ENCODE results near the gene CTSC.
"Not testable (repeated sequence)": the region's sequence is repeated elsewhere in the genome, so short reads cannot be mapped to it uniquely, and the experiment has no call there.

The CTSC gene

DNA sequence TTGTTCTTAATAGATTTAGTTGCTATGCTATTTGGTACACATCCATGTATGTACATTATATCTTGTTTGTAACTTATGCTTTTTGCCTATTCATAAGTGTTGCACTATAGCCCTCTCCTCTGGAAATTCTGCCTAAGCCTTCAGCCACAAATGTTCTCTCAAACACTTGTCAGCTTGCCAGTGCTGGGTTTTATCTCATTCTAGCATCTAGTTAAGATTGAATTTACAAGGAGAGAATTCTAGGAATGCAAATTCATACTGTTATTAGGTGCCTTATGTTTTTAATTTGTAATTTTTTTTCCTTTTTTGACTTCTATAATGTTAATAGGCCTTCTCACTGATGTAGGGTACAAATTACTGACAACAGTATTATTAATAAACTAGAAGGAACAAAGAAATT lies 14.6 kb upstream of the CTSC start:
- no peak for DNase-seq (ENCODE audit: low read depth in 2 of 2)

DNA sequence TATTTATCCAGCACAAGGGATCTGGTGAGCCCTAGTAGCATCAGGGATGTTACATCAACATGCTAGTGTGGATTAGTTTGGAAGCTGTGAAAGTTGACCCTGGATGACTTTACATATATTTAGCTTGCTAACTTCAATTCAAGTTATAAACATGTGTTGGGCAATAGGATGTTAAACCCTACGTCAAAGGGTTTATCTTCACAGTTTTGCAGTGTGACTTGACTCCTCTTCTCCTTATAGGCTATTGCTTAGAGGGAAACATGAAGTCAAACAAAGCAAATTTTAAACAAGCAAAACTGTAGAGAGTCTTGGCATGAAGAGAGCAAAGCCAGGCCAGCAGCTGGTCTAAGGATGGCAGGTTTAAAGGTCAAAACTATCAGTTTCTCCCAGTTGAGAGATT lies 11.3 kb upstream of the CTSC start:
- no peak for DNase-seq (ENCODE audit: low read depth in 2 of 2)

DNA sequence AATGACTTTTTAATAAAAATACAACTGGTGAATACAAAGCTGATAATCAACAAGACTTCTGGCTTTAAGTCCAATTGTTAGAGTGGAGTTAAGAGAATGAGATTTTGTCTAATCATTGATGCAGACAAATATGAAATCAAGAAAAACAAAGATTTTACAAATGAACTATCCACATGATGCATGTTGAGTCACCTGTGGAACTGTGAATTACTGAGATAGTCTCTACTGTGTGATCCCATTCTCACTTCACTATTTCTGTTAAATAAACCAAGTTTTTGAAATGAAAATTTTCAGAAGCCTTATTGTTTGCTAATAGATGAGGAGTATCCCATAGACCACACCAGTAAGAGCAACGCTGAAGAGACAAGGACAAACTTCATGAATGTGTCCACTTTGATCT lies 8.4 kb upstream of the CTSC start:
- DNase-seq (ENCODE audit: low read depth in 2 of 2) = no peak

DNA sequence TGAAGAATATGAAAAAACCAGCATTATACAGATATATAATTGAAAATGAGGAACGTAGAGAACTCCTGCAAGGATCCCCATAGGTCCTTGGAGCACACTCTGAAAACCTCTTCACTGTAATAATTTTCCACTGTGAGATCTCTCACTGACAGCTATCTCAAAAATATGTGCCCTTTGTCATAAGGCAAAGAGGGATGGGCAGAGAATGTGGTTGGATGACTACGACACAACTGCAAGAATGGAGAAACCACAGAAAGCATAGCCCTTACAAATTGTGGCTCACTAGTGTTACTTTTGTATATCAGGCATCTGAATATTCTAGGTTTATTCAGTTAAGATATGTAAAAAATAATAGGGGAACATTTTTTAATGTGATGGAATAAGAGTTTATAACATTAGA lies 7.9 kb upstream of the CTSC start:
- no peak for DNase-seq (ENCODE audit: low read depth in 2 of 2)

DNA sequence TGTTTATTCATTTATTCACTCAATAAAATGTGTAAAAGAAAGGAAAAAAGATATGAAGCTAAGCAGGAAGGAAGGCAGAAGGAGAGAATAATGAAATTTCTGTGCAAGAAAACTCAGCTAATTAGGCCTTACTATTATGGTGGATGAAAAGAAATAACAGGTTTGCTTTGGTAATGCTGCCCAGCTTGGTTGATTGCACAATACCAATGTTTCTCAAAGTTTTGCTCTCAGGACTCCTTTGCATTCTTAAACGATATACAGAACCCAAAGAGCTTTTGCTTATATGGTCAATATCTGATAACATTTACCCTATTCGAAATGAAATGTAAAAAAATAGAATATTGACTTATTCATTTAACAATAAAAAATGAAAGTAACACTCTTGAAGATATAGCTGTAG lies 7.3 kb upstream of the CTSC start:
- no peak for DNase-seq (ENCODE audit: low read depth in 2 of 2)

DNA sequence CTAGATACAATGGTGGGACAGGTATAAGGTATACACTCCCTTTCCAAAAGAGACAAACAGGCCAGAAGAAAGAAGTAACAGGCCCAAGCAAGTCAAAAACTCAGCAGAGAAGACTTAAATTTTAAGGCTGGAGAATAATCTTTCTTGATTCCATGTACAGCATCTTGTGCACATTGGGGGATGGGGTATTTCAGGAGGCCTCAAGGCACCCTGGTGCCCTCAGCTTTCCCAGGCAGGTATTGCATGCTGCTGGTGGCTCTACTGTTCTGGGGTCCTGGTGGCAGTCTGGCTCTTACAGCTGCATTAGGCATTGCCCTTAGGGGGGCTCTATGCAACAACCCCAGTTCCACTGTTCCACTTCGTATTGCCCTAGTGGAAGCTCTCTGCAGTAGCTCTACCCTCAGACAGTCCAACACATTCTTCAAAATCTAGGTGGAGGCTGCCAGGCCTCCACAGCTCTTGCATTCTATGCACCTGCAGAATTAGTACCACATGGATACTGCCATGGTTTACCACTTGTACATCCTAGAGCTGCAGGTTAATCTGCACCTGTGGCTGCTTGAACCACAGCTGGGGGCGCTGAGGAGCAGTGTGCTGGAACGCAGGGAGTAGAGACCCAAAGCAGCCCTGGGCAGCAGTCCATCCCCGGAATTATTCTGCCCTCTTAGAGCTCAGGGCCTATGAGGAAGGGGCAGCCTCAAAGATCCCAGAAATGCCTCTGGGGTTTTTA lies 4.2 kb upstream of the CTSC start:
- DNase-seq (ENCODE audit: low read depth in 2 of 2) = no peak

DNA sequence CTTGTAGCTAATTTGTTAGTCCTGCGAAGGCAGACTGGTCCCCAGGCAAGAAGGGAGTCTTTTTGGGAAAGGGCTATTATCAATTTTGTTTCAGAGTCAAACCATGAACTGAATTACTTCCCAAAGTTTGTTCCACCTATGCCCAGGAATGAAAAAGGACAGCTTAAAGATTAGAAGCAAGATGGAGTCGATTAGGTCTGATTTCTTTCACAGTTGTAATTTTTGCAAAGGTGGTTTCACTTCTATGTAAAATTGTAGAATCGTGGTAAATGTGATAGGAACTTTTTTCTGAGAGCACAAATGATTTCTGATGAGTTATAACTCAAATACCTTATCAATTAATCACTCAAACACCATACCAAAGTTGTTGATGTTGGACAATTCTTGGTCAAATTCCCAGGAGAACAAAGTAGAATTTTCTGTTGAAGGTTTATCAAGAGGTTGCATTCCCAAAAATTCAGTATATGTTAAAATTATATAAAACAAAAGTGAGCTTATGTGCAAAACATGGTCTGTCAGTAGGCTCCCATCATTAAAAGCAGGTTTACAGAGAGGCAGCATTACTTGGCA lies 2.9 kb upstream of the CTSC start:
- no peak for DNase-seq (ENCODE audit: low read depth in 2 of 2)

DNA sequence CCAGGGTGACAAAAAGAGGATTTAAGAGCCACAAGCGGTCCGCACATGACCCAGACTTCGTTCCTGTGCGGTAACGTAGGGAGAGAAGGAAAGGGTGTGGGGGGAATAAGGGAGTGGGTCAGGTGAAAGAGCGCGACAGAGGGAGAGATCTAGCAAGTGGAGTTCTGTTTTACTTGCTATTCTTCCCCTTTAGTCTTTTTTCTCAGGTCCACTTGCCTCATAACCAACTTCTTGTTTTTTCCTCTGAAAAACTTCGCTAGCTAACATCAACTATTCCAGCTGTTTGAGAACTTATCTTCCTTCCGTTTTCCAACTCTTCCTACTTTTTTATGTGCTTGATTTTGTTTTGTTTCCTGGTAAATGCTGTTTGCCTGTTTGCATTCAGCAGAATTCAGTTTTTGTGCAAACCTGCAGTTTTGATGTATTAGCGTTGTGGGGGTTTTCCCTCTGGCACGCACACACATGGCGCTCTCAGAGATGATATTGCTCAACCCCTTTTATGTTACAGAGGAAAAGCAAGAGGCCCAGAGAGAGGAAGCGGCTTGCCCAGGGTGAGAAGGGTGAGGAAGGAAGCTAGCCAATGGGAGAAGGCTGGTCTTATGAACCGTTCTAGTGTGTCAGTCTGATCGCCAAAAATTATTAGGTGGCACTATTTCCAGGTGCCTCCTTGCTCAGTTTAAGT lies 592 bp upstream of the CTSC start:
- DNase-seq (ENCODE audit: low read depth in 2 of 2) = peak; percentile 28 to 34

DNA sequence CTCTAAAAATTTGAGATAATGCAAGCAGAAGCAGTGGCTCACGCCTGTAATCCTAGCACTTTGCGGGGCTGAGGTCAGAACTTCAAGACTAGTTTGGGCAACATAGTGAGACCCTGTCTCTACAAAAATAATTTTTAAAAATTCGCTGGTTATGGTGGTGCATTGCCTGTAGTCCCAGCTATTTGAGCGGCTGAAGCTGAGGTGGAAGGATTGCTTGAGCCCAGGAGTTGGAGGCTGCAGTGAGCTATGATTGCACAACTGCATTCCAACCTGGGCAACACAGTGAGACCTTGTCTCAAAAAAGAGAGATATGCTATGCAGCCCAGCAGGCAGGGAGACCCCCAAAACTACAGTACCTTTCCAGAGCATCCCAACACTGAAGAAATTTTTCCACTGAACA lies 2.3 kb downstream of the CTSC start:
- DNase-seq (ENCODE audit: low read depth in 2 of 2) = no peak

DNA sequence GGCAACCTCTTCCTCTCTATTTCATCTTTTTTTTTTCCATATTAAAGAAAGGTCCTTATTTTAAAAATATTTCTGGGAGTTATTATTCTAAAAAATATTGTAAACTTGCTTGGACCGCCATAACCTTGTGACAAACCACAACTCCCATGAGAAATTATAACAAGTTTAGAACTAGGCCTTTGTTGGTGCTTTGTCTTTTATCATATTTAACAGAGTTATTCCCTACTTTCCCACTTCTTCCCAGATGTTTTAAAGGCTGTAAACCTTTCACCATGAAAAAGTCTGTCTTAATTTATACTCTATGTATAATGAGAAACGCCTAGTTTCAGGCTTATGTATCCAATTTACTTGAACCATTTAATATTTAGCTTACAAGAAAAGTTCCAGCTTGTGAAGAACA lies 3.7 kb downstream of the CTSC start:
- DNase-seq (ENCODE audit: low read depth in 2 of 2) = no peak

DNA sequence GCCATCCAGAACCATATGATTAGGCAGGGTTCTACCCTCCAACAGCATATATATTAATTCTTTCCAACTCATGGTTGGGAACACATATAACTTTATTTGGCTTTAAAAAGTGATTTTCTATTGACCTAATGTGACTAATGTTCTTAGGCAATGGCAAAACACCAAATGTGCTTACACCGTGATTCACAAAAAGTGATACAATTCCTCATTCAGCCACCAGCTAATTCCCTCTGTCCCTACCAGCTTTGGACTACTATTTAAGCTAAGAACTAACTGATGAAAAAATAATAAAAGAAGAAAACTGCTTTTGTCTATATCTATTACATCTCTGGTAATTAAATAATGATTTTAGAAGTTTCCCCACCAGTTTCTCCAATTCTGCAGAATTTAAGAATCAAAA lies 4.7 kb downstream of the CTSC start:
- DNase-seq (ENCODE audit: low read depth in 2 of 2) = no peak

DNA sequence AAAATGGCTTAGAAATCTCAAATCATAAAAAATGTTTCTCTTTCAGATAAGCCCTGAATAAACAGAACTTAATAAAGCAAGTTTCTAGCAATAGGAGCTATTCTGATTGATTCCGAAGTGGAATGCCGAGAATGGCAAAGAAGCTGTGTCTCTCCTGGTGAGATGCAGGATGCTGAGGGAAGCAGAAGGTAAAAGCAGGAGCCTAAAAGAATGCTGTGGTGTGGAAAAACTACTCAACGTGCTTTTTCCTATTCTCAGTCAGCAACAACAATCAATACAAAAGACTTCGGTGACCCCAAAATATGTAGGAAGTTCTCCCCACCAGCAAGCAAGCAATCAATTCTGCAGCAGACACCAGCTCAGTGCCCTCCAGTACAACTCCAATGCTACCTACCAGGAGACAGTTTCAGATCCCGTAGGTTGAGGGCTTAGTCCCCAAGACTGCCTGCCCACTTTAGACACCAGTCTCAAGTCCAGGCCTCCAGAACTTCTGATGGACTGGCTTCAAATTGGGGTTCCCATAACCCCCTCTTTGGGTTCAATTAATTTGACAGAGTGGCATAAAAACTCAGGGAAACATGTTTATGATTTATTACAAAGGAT lies 6.6 kb downstream of the CTSC start:
- no peak for DNase-seq (ENCODE audit: low read depth in 2 of 2)

DNA sequence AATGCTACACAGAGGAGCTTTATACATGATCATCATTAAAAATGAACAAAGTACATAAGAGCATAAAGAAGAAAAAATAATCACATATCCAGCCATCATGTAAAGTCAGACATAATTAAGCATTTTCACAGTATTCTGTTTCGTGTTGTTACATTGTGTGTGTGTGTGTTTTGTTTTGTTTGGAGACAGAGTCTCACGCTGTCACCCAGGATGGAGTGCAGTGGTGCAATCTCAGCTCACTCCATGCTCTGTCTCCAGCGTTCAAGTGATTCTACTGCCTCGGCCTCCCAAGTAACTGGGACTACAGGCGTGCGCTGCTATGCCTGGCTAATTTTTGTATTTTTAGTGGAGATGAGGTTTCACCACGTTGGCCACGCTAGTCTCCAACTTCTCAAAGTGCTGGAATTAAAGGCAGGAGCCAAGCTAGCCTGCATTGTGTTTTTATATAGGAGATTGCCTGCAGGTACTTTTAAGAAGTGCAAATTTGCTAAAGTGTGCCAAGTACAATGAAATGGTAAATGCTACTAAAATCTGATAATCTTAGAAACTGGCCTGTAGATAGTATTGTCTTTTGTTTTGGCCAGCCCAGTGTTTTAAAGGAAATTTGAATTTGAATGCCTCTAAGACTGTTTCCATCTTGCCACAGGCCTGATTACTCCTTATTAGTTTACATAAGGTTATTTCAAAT lies 7.8 kb downstream of the CTSC start:
- DNase-seq (ENCODE audit: low read depth in 2 of 2) = no peak

DNA sequence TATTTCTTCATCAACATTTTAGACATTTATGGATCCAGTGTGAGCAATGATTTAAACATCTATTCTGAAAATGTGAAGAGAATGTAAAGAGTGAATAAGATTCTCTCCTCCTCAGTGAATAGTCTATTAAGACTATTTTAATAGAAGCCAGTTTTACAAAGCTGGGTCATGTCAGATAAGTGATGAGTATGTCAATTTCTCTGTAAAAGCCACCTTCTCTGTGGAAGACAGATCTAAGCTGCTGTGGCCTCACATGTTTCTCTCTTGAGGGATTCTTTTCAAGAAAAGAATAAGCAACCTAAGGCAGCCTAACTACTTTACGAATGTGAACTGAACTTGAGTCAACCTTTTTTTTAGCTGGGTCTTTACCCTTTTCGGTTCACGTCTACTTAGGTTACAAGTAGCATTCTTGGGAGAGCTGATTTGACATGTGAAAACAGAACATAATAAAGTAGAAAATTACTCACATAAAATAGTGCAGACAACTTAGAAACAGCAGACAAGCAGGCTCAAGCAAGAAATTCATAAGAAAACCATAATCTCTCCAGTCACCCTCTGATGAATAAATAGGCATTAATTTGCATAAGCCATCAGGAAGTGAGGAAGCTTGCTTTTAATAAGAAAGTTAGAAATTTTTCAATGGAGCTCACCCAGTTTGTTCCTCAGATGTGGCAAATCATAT lies 9.9 kb downstream of the CTSC start:
- DNase-seq (ENCODE audit: low read depth in 2 of 2) = no peak

DNA sequence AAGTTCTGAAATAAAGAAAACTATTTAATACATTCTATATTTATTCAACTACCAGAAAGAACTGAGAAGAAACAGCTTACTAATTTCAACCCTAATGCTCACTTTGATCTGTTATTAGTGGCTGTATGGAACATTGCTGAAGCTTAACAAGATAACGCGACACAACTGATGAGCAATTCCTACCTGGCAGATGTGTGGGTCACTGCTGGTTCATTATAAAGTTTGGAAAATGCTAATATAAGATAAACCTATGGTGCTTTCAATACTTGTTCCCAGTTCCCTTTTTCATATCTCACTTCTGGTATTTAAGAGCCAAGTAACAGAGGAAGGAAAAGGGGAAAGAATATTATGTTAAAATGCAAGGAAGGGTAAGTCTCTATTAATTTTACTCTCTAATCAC lies 10.5 kb downstream of the CTSC start:
- no peak for DNase-seq (ENCODE audit: low read depth in 2 of 2)

DNA sequence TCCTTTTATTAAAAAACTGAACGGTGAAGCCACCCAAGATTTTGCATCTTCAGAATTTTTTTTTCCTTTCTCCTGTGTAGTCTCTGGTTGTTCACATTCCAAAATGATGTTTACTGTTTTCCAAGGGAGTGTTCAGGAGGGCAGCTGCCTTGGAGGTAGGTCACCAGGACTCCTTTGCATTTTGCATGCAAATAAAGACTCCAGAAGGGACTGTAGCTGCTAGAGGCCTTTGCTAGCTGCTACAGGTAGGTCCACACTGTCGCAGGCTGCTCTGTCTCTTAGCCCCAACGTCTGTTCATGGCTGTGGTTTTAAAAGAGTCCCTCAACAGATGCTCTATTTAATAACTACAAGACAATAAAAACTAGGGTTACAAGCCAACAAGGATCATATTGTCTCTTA lies 11.4 kb downstream of the CTSC start:
- no peak for DNase-seq (ENCODE audit: low read depth in 2 of 2)

DNA sequence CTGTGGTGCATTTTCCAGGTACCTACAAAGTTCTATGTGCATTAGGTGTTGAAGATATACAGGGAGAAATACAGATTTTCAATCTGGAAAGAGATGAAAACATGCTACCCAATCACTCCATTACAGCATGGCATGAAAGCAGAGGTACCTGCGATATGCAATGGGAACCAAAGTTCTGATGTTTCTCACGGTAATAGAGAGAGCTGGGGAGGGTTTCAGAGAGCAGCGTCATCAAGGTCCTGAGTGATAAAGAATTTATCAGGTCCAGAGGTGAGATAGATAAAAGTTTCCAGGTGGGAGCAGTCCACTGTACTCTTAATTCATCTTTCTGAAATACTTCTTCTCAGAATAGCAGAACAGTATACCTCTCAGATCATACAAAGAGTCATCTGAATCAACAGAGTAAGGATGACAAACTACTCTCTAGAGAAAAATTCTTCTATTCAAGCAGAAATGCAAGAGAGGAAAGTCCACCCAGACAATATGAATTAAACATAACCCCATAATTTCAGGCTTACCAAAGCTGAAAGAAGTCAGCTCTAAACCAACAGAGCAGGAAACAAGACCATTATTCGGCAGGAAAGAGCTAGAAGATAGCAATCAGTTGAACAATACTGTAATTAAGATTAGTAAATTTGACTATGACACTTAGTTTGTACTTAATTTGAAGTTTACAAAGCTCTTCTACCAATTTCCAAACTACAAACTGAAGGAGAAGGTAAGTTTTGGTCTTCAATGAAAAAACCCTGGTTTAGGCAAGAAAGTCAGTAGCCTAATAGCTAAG lies 12.8 kb downstream of the CTSC start:
- no peak for DNase-seq (ENCODE audit: low read depth in 2 of 2)

DNA sequence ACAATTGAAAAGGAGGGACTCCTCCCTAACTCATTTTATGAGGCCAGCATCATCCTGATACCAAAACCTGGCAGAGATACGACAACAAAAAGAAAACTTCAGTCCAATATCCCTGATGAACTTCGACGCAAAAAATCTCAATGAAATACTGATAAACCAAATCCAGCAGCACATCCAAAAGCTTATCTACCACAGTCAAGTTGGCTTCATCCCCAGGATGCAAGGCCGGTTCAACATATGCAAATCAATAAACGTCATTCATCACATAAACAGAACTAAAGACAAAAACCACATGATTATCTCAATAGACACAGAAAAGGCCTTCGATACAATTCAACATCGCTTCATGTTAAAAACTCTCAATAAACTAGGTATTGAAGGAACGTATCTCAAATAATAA lies 14.7 kb downstream of the CTSC start:
- DNase-seq (ENCODE audit: low read depth in 2 of 2) = not testable (repeated sequence)

DNA sequence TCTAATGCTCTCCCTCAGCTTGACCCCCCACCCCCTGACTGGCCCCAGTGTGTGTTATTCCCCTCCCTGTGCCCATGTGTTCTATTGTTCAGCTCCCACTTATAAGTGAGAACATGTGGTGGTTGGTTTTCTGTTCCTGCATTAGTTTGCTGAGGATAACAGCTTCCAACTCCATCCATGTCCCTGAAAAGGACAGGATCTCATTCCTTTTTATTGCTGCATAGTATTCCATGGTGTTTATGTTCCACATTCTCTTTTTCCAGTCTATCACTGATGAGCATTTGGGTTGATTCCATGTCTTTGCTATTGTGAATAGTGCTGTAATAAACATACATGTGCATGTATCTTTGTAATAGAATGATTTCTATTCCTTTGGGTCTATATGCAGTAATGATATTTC lies 16.1 kb downstream of the CTSC start:
- DNase-seq (ENCODE audit: low read depth in 2 of 2) = not testable (repeated sequence)

DNA sequence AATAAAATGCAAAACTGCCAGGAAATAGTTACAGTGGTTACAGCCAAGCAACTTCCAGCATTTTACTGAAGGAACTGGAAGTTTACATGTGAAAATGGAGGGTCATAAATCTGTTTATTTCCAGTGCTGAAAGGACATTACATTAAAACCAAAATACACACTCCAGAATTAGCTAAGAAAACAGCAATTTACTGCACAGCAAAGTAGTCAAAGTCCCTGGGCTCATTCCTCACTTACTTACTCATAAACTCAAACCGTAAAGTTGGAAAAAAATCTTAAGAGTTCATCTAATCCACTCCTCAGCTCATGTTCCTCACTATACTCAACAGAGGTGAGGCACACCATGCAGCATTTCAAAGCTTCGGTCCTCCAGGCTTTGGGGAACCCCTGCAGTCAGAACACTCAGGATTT lies 17.4 kb downstream of the CTSC start:
- DNase-seq (ENCODE audit: low read depth in 2 of 2) = no peak

DNA sequence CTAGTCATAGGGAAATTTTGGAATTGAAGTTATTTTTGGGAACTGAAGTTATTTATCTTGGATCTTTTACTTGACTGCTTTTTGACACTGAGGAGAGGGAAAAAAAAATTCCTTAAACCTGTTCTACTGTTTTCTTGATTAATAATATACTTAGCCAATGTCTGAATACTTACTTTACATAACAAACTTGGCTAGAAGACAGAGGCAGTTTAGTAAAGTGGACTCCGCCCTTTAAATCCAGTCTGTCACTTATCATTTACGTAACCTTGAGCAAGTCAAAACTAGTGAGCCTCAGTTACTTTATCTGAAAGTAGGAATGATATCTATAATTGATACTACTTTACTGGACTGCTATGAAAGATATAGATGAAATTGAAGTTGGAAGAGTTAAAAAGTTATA lies 19.5 kb downstream of the CTSC start:
- no peak for DNase-seq (ENCODE audit: low read depth in 2 of 2)
